Stimulated activated CD4-positive, alpha-beta T cell treated with anti-CD3 and anti-CD28 coated beads, Interleukin-2, amount 100 ng/mL, for 48 hours (primary cell): ENCODE data around the gene HNRNPCL4.
"Not testable (repeated sequence)": the region's sequence is repeated elsewhere in the genome, so short reads cannot be mapped to it uniquely, and the experiment has no call there.

Experiments used
- DNase-seq, 2 donors: peaks; one replicate each; pipeline ENCODE4 v3.0.0-alpha.2; 2020

Gene HNRNPCL4

DNA sequence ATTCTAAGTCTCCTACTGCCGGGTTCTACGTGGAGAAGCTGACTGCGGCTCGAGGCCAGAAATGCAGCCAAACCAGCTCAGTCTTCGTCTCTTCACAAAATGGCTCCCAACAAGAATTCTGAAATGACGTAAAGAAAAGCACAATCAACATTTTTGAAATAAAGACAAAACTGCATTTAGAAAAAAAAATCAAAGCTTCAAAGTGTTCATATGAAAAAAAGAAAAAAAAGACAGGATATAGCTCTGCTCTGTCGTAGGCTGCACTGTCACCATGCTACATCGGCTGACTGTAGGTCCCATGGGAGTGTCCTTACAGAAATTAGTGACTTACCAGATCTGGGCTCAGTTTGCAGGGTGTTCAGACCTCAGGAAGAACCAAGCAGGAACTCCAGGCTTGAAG is at the start of gene HNRNPCL4:
TSS of gene HNRNPCL4 (minus strand) at position 101 of the 400 bp plus-strand sequence. CDS start 164 bp downstream, outside the sequence.
- DNase-seq: not testable (repeated sequence)

DNA sequence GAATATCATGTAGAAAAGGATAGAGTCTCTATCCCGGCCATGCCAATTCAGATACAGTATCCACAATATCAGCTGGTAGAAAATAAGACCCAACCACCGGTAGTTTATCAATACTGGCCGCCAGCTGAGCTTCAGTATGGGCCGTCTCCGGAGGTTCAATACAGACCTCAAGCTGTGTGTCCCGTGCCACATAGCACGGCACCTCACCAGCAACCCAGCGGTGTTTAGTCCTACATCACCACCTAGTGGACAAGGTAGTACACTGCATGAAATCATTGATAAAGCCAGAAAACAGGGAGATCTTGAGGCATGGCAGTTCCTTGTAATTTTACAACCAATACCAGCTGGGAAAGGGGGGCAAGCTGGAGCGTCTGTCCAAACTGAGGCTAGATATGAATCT is 43.3 kb upstream of the HNRNPCL4 start:
- not testable (repeated sequence) for DNase-seq

- not testable (repeated sequence) for DNase-seq
Observed at GRCh38 chr1:13201309-13201708, 35.9 kb upstream of the HNRNPCL4 start, which contains the start of gene PRAMEF13. TSS of gene PRAMEF13 (minus strand) at chr1:13201409. CDS start at chr1:13199589, 1,820 bp downstream.

- DNase-seq: not testable (repeated sequence)
Observed at GRCh38 chr1:13171548-13171947, 6.1 kb upstream of the HNRNPCL4 start, which contains the start of gene PRAMEF9. TSS of gene PRAMEF9 (plus strand) at chr1:13171848. CDS start at chr1:13175281, 3,433 bp downstream.

- DNase-seq: not testable (repeated sequence)
Observed at GRCh38 chr1:13155909-13156308, 9.5 kb downstream of the HNRNPCL4 start, which contains the start of gene PRAMEF26. TSS of gene PRAMEF26 (minus strand) at chr1:13156009. CDS start at chr1:13153095, 2,914 bp downstream.

- not testable (repeated sequence) for DNase-seq
Observed at GRCh38 chr1:13116754-13117153, 48.7 kb downstream of the HNRNPCL4 start, which contains the start of gene HNRNPCL2. TSS of gene HNRNPCL2 (minus strand) at chr1:13116854. CDS start at chr1:13116400, 454 bp downstream.
